Loucy (cell line): Measurements from ENCODE around the gene DCST1.
A peak's percentile ranks its signal among the peaks of the same experiment; 100 is the strongest.

Experiments used
- H2AFZ ChIP-seq: fragments of 200-600 bp; sonication (generic); 2 replicates; pipeline ENCODE4 v1.6.0; 2016; ENCODE audit warnings: antibody characterized with exemption, mild to moderate bottlenecking, low read length, moderate library complexity
- H3F3A ChIP-seq: fragments of 200-600 bp; 2 replicates; pipeline ENCODE4 v1.6.0; 2016; ENCODE audit warnings: antibody characterized with exemption, low read depth, mild to moderate bottlenecking
- H3K27me3 ChIP-seq: fragments of 200-600 bp; sonication (generic); 2 replicates; pipeline ENCODE4 v1.6.1; 2014; ENCODE audit warnings: low read length, mild to moderate bottlenecking; ENCODE audit not compliant: insufficient read depth, poor library complexity, severe bottlenecking
- H3K36me3 ChIP-seq: fragments of 200-600 bp; sonication (generic); 2 replicates; pipeline ENCODE4 v1.6.1; 2016; ENCODE audit warnings: low read length; ENCODE audit not compliant: insufficient read depth
- H3K4me1 ChIP-seq: fragments of 200-600 bp; sonication (generic); 2 replicates; pipeline ENCODE4 v1.5.1; 2014; ENCODE audit warnings: low read length, mild to moderate bottlenecking; ENCODE audit not compliant: insufficient read depth, poor library complexity, severe bottlenecking
- H3K4me2 ChIP-seq: fragments of 200-600 bp; sonication (generic); 2 replicates; pipeline ENCODE4 v1.6.0; 2014; ENCODE audit warnings: antibody characterized with exemption, low read length, low read depth, mild to moderate bottlenecking; ENCODE audit not compliant: poor library complexity, severe bottlenecking
- H3K4me3 ChIP-seq: fragments of 200-600 bp; sonication (generic); 2 replicates; pipeline ENCODE4 v1.5.1; 2014; ENCODE audit warnings: low read length, mild to moderate bottlenecking, mixed read lengths; ENCODE audit not compliant: poor library complexity, severe bottlenecking
- H3K79me2 ChIP-seq: fragments of 200-600 bp; sonication (generic); 2 replicates; pipeline ENCODE4 v1.6.1; 2014; ENCODE audit warnings: low read length; ENCODE audit not compliant: insufficient read depth
- H3K9ac ChIP-seq: fragments of 200-600 bp; sonication (generic); 2 replicates; pipeline ENCODE4 v1.6.0; 2014; ENCODE audit warnings: mild to moderate bottlenecking, low read depth, low read length, moderate library complexity; ENCODE audit not compliant: poor library complexity, severe bottlenecking
- H3K9me2 ChIP-seq: fragments of 200-600 bp; sonication (generic); replicated peaks from 2 replicates; pipeline ENCODE4 v1.6.1; 2016; ENCODE audit warnings: low read depth, low read length, mixed read lengths
- H3K9me3 ChIP-seq: fragments of 200-600 bp; sonication (generic); 2 replicates; pipeline ENCODE4 v1.6.1; 2014; ENCODE audit warnings: mild to moderate bottlenecking, antibody characterized with exemption, low read length, low read depth; ENCODE audit not compliant: insufficient read depth
- H4K20me1 ChIP-seq: fragments of 200-600 bp; sonication (generic); 2 replicates; pipeline ENCODE4 v1.6.0; 2014; ENCODE audit warnings: antibody characterized with exemption, low read length, mild to moderate bottlenecking; ENCODE audit not compliant: insufficient read depth, poor library complexity, severe bottlenecking
- EZH2phosphoT487 ChIP-seq: fragments of 200-600 bp; IDR thresholded peaks from 2 replicates; pipeline ENCODE4 v1.6.1; 2018; ENCODE audit warnings: antibody characterized with exemption, mild to moderate bottlenecking, moderate library complexity, borderline replicate concordance
- TF ChIP-seq, protein P1 (sequence below): fragments of 200-600 bp; sonication (generic); conservative IDR thresholded peaks from 2 replicates; pipeline ENCODE4 v1.5.1; 2014; ENCODE audit warnings: mild to moderate bottlenecking, antibody characterized with exemption, low read length

The DCST1 gene

GRCh38 chr1:155079210-155079486 is 45.5 kb downstream of the DCST1 start:
- Histone ChIP-seq H3K4me1 (peaks cover 60% of the 10 kb centered on the region), H3K4me3 (no peak overlapping the region), H3K4me2 (peak overlapping the region; percentile 92), H3K27me3 (no peaks in the 10 kb centered on the region), H3K9me3 (no peaks in the 10 kb centered on the region), H4K20me1 (no peaks in the 10 kb centered on the region), H3K9ac (no peak overlapping the region), H3K79me2 (no peaks in the 10 kb centered on the region), H3K36me3 (no peaks in the 10 kb centered on the region), H3K9me2 (no peaks in the 10 kb centered on the region), H2AFZ (no peak overlapping the region), H3F3A (peaks cover 7% of the 10 kb centered on the region; the same call in 1 of the 2 replicates)
- TF ChIP-seq, protein P1, sequence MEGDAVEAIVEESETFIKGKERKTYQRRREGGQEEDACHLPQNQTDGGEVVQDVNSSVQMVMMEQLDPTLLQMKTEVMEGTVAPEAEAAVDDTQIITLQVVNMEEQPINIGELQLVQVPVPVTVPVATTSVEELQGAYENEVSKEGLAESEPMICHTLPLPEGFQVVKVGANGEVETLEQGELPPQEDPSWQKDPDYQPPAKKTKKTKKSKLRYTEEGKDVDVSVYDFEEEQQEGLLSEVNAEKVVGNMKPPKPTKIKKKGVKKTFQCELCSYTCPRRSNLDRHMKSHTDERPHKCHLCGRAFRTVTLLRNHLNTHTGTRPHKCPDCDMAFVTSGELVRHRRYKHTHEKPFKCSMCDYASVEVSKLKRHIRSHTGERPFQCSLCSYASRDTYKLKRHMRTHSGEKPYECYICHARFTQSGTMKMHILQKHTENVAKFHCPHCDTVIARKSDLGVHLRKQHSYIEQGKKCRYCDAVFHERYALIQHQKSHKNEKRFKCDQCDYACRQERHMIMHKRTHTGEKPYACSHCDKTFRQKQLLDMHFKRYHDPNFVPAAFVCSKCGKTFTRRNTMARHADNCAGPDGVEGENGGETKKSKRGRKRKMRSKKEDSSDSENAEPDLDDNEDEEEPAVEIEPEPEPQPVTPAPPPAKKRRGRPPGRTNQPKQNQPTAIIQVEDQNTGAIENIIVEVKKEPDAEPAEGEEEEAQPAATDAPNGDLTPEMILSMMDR: no peak
- no peak for TF ChIP-seq EZH2phosphoT487

- Histone ChIP-seq H3K9ac (peak overlapping the region; percentile 74), H3K4me1 (peaks cover 61% of the 10 kb centered on the region), H4K20me1 (no peaks in the 10 kb centered on the region), H3K9me3 (no peaks in the 10 kb centered on the region), H3K79me2 (no peaks in the 10 kb centered on the region), H3K36me3 (no peaks in the 10 kb centered on the region), H3F3A (peaks cover 7% of the 10 kb centered on the region; the same call in 1 of the 2 replicates), H3K4me2 (peak overlapping the region; percentile 92), H2AFZ (no peak overlapping the region), H3K9me2 (no peaks in the 10 kb centered on the region), H3K4me3 (peak overlapping the region; percentile 77), H3K27me3 (no peaks in the 10 kb centered on the region)
- TF ChIP-seq, protein P1: no peak
- TF ChIP-seq EZH2phosphoT487: no peak
These were observed 46.1 kb downstream of the DCST1 start for GRCh38 chr1:155079487-155080311.

GRCh38 chr1:155080312-155081228 is 46.9 kb downstream of the DCST1 start:
- Histone ChIP-seq H3K4me3 (peak overlapping the region; percentile 77), H3K9me2 (no peaks in the 10 kb centered on the region), H3F3A (peaks cover 11% of the 10 kb centered on the region; the same call in 1 of the 2 replicates), H3K36me3 (no peaks in the 10 kb centered on the region), H3K4me1 (peaks cover 54% of the 10 kb centered on the region), H3K27me3 (no peaks in the 10 kb centered on the region), H3K9me3 (no peaks in the 10 kb centered on the region), H3K9ac (peak overlapping the region; percentile 74), H3K4me2 (peak overlapping the region; percentile 92), H2AFZ (peak overlapping the region; percentile 63), H4K20me1 (peaks cover 2% of the 10 kb centered on the region), H3K79me2 (no peaks in the 10 kb centered on the region; the same call in 1 of the 2 replicates)
- TF ChIP-seq EZH2phosphoT487: no peak
- TF ChIP-seq, protein P1: no peak
